ENCODE data around the gene RBP3.
A peak's percentile ranks its signal among the peaks of the same experiment; 100 is the strongest.

Gene RBP3

DNA sequence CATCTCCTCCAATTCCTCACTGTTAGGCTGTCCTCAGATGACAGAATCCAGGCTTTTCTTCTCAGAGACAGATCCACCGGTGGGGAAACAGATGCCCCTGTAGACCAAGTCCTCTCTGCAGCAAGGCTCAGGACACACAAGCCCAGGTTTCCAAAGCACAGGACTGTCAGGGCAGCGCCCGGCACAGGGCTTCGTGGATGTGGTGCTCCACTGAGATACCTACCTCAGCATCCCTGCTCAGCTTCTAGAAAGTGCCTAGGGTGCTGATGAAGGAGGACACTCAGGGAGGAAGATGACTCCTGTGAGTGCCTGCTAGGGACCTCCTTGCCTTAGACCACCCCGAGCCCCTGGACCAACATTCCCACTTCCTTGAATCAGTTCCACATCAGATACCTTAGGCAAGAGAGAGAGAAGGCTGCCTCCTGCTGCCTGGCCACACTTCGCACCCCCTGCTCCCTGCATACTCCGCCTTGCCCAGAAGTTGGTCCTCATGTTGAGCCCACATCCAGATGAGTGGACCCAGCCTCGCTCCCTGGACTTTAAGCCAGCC lies 8.9 kb upstream of the RBP3 start:
- DNase-seq: no peak

DNA sequence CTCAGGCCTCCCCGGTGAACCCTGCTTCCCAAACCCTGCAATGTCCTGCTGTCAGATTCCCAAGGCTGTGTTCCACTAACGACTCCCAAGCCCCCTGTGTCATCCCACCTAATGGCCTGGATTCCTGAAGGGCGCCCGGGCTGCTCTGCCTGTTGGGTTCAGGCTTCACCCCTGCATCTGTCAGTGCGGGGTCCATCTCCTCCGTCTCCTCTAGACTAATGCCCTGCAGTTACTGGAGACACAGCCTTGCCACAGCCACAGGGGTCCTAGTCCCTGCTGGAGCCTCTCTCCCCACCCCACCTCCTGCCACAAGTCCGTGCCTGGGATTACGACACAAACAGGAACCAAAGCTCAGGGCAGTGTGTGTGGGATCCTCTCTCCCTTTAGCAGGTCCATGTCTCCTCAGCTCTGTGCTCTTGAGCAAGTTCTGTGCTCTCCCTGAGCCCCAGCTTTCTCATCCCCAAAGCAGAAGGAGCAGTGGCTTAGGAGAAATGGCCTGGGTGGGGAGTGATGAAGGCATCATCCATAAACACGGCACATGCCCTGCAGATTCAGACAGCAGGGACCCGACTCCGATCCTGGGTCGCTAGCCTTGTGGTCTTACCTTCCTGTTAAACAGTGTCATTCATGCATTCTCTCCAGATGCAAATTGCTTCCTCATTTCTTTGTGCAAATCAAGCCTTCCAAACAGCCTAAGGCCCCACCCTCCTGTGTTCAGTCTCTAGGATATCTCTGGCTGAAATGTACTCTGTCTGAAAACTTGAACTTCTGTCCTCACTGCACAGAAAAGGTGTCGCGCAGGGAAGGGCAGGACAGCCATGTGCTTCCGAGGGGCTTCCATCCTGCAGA lies 8.2 kb upstream of the RBP3 start:
- DNase-seq: no peak

DNA sequence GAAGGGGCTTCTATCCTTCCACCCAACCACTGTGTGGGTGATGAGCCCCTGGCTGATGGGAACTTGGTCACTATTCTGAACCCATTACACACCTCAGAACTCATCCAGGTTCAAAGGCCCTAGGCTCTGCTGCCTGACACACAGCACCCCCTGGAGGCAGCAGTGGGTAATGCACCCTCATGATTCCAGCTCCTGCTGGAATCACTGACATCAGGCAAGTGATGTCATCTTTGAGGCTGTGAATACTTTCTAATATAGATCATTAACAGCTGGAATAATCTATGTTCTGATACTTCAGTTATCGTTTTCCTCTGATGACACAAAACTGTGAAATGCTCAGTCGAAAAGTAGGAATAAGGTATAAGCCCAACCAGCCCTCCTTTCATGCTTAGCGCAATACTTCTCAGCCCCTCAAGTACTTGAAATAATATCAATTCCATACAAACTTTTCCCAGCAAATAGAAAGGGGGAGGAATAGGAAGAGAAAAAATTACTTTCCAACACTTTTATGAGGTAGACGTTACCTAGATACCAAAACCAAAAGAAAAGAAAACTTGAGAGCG lies 7.5 kb upstream of the RBP3 start:
- DNase-seq: peak in 1 of 2 experiments; percentile 39

DNA sequence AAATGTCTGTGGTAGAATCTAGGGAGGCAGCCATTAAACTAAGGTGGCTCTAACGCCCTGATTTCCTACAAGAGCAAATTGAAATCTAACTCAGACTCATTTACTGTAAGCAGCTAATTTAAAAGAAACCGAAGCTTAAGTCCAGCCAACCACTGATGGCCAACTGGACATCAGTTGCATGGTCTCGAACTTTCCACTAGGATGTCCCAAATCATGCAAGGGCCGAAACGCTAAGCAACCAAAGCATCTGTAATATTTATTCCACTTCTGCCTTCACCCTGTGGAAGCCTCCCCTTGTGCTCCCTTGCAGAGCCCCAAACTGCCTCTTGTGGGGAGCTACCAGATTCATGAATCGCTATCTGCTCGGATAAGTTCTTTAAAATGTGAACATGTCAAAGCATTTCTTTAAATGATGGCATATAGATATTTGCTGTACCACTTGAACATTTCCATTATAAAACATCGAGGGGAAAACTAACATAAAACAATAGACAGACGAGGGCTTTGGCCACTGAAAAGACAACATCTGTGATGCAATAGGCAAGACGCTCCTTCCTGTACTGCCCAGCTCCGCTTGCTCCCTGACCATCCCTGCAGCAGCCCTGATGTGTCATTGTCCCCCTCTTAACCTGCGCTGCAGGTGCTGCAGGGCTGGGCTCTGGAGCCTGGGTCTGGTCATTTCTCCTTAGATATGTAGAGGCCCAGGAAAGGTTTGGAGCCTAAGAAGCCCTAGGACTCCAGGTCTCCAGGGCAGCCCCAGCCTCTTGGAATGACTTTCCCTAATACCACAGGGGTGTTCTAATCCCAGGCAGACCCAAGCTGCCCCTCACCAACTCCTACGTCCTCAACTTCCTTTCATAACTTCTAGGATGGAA lies 2.9 kb upstream of the RBP3 start:
- DNase-seq: no peak

DNA sequence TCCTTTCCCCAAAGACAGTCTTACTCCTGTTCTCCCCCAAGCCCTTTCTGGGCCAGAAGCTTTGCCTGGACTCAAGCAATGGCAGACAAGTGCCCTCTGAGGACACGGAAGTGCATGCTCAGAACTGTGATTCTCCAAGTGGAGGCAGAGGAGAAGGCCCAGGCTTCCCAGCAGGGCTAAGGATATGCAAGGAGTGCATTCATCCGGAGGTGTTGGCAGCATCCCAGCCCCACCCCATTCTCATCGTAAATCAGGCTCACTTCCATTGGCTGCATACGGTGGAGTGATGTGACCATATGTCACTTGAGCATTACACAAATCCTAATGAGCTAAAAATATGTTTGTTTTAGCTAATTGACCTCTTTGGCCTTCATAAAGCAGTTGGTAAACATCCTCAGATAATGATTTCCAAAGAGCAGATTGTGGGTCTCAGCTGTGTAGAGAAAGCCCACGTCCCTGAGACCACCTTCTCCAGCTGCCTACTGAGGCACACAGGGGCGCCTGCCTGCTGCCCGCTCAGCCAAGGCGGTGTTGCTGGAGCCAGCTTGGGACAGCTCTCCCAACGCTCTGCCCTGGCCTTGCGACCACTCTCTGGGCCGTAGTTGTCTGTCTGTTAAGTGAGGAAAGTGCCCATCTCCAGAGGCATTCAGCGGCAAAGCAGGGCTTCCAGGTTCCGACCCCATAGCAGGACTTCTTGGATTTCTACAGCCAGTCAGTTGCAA lies 1.4 kb upstream of the RBP3 start:
- peak in 1 of 2 experiments; percentile 74 for DNase-seq

DNA sequence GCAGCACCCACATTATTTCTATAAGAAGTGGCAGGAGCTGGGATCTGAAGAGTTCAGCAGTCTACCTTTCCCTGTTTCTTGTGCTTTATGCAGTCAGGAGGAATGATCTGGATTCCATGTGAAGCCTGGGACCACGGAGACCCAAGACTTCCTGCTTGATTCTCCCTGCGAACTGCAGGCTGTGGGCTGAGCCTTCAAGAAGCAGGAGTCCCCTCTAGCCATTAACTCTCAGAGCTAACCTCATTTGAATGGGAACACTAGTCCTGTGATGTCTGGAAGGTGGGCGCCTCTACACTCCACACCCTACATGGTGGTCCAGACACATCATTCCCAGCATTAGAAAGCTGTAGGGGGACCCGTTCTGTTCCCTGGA lies 874 bp upstream of the RBP3 start:
- no peak for DNase-seq

DNA sequence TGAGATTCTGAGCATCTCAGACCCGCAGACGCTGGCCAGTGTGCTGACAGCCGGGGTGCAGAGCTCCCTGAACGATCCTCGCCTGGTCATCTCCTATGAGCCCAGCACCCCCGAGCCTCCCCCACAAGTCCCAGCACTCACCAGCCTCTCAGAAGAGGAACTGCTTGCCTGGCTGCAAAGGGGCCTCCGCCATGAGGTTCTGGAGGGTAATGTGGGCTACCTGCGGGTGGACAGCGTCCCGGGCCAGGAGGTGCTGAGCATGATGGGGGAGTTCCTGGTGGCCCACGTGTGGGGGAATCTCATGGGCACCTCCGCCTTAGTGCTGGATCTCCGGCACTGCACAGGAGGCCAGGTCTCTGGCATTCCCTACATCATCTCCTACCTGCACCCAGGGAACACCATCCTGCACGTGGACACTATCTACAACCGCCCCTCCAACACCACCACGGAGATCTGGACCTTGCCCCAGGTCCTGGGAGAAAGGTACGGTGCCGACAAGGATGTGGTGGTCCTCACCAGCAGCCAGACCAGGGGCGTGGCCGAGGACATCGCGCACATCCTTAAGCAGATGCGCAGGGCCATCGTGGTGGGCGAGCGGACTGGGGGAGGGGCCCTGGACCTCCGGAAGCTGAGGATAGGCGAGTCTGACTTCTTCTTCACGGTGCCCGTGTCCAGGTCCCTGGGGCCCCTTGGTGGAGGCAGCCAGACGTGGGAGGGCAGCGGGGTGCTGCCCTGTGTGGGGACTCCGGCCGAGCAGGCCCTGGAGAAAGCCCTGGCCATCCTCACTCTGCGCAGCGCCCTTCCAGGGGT lies 703 bp downstream of the RBP3 start:
- DNase-seq: no peak

DNA sequence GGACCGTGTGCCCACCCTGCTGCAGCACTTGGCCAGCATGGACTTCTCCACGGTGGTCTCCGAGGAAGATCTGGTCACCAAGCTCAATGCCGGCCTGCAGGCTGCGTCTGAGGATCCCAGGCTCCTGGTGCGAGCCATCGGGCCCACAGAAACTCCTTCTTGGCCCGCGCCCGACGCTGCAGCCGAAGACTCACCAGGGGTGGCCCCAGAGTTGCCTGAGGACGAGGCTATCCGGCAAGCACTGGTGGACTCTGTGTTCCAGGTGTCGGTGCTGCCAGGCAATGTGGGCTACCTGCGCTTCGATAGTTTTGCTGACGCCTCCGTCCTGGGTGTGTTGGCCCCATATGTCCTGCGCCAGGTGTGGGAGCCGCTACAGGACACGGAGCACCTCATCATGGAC lies 1.4 kb downstream of the RBP3 start:
- DNase-seq: no peak

DNA sequence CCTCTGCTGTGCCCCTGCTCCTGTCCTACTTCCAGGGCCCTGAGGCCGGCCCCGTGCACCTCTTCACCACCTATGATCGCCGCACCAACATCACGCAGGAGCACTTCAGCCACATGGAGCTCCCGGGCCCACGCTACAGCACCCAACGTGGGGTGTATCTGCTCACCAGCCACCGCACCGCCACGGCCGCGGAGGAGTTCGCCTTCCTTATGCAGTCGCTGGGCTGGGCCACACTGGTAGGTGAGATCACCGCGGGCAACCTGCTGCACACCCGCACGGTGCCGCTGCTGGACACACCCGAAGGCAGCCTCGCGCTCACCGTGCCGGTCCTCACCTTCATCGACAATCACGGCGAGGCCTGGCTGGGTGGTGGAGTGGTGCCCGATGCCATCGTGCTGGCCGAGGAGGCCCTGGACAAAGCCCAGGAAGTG lies 1.8 kb downstream of the RBP3 start:
- no peak for DNase-seq

DNA sequence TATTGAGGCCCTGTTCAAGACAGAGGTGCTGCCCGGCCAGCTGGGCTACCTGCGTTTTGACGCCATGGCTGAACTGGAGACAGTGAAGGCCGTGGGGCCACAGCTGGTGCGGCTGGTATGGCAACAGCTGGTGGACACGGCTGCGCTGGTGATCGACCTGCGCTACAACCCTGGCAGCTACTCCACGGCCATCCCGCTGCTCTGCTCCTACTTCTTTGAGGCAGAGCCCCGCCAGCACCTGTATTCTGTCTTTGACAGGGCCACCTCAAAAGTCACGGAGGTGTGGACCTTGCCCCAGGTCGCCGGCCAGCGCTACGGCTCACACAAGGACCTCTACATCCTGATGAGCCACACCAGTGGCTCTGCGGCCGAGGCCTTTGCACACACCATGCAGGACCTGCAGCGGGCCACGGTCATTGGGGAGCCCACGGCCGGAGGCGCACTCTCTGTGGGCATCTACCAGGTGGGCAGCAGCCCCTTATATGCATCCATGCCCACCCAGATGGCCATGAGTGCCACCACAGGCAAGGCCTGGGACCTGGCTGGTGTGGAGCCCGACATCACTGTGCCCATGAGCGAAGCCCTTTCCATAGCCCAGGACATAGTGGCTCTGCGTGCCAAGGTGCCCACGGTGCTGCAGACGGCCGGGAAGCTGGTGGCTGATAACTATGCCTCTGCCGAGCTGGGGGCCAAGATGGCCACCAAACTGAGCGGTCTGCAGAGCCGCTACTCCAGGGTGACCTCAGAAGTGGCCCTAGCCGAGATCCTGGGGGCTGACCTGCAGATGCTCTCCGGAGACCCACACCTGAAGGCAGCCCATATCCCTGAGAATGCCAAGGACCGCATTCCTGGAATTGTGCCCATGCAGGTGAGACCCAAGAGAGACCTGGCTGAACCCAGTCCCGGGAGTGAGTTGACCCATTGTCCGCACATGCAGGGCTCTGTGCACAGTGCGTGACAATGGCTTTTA lies 2.8 kb downstream of the RBP3 start:
- DNase-seq: no peak

DNA sequence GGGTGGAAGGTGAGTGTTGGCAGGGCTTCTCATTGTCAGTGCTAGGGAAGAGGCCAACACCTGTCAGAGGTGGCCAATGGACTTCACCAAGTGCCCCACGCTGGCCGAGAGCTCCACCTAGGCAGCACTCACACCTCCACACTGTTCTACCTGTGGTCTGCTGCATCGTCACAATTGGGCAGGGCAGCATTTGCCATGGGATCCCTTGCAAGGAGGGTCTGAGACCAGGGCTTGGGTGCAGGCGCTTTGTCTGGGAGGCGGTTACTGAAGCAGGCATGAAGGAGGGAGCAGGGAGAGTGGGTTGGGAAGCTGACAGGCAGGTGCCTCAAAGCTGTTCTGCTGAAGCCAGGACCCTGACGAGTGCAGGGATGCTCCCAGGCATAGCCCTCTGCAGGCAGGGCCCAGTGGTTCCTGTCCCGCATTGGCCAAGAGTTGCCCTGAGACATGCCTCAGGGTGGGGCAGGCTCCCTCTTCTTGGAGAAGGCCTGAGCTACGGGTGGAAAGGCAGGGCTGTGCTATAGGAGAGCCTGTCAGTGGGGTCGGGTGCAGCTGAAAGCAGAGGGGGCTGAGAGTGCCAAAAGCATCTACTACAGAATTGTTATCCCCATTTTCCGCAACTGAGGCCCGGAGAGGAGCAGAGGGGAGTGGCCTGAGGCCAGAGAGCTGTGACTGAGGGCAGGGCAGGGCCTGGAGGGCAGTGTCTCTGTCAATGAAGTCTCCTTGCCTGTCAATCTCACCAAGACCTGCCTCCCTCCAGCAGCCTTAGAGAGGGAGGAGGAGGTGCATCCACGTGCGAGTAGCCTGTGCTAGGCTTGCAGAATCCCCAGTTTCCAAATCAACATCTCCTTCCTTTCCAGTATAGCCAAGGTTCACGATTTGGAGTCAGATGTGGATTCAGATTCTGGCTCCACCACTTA lies 4.0 kb downstream of the RBP3 start:
- no peak for DNase-seq

DNA sequence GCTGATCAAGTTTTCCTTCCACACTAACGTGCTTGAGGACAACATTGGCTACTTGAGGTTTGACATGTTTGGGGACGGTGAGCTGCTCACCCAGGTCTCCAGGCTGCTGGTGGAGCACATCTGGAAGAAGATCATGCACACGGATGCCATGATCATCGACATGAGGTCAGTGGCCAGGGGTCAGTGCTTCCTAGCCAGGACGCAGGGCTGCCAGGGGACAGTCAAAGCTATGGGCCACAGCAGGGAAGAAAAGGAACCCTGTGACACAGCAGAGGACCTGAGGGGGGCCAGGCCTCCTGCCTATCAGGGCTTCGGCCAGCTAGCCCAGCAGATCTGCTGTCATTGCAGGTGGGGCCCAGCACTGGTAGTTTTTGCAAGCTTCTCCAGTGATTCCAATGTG lies 5.2 kb downstream of the RBP3 start:
- DNase-seq: no peak

DNA sequence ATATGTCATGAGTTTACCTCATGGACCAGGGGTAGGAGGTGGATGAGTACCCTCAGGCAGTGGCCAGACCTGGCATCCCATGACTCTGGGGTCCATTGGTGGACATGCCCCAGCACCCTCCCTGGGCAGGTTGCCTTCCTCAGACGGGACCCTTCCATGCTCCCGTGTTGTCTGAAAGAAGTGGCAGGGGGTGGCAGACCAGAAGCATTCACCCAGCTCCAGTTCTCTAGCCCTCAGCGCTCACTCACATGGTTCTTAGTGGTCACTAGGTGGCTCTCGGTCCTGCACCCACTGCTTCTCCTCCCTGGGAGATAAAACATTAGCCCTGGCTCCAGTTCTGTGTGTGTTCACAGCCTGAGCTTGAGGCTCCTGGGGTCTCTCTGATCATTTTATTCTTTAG lies 6.0 kb downstream of the RBP3 start:
- DNase-seq: no peak

DNA sequence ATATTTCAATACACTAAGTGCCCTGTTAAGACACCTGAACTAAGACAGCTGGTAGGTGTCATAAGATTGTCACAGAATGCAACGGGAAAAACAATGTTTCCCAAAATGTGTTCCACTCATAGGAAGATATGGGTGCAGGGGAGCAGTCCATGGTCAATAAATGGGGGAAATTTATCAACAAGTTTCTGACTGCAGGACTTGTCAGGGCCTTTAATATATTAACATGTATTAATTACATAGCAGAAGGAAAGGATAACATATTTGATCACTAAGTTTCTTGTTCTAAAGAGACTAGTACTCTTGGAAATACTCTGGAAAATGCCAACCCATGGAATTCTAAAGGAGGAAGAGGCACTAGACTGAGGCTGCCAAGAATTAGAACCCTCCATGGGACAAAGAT lies 6.7 kb downstream of the RBP3 start:
- no peak for DNase-seq

DNA sequence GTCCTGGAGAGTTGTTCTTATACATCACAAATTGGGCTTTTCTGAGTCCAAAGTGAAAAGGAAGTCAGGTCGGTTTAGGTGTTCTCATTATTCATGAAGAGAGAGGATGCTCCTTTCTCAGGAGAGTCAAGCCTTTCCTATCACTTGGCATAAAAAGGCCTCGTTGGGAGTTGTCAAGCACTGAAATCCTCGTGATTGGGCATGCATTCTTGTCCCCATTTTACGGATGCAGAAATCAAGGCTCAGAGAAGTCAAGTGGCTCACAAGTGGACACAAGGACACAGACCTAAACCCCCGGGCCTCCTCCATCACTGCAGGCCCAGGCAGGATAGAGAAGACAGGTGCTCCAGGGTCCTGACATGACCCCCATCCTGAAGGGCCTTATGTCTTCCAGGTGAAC lies 8.5 kb downstream of the RBP3 start:
- DNase-seq: no peak

DNA sequence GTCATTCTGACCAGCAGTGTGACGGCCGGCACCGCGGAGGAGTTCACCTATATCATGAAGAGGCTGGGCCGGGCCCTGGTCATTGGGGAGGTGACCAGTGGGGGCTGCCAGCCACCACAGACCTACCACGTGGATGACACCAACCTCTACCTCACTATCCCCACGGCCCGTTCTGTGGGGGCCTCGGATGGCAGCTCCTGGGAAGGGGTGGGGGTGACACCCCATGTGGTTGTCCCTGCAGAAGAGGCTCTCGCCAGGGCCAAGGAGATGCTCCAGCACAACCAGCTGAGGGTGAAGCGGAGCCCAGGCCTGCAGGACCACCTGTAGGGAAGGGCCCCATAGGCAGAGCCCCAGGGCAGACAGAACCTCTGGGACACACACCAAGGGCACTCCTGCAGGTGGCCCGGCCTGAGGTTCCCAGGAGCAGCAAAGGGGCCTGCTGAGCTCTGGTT lies 9.0 kb downstream of the RBP3 start:
- no peak for DNase-seq

DNA sequence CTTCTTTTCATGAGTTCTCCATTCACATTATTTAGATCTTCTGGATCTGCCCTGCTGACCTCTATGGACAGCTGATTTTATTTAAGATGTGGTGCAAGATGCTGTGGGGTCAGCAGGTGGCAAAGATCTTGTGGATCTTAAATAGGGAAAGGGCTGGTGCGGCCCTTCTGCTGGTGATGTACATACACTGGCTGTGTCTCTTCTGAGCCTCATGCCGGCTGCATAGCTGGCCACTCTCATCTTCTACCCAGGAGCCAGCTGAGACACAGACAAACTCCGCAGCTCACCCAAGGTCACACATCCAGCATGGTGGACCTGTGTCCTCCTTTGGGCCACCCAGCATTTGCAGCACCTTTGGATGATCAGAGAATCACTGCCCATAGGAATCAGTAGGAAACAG lies 9.7 kb downstream of the RBP3 start:
- DNase-seq: no peak

DNA sequence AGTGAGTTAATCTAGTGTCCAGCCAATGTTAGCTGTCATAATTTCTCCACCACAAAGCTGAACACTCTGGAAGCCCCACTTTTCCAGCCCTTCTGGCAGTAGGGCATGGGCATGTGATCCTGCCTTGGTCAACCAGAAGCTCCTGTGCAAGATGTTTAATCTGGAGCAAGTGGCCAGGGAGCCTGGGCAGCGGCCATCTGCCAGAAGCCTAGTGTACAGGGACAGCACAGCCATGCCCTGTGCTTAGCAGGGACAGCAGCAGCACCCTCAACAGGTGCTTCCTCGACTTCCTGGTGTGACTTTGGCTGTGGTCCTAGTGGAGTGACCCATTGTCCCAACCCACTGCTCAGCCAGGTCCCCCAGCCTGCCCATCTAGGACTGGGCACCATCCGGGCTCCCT lies 10.3 kb downstream of the RBP3 start:
- no peak for DNase-seq

DNA sequence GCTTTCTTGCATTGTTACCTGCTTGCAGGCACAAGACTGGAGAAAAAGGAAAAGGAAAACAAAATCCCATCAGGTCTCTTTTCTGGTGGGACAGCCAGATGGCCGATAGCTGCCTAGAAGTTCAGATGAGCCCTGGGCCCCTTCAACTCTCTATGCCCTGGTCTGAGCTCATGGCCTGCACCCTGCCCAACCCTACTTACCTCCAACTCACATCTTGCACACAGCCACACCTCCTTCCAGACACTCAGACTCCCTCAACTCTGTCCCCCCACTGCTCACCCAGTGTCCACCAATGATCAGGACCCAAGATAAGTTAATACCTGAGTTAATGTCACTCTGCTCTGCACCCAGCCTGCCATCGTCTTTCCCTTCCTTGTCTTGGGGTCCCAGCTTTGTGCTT lies 10.9 kb downstream of the RBP3 start:
- DNase-seq: no peak
